Body of pancreas (tissue), 4 donors: ENCODE measurements around the gene CPZ.

Experiments
- POLR2A ChIP-seq, 3 donors: fragments of 450-650 bp; IDR thresholded peaks; one replicate each; pipeline ENCODE4 v1.6.1; 2016; ENCODE audit warnings: antibody characterized with exemption in 3 of 3, mild to moderate bottlenecking in 2 of 3
- TF ChIP-seq, protein P1 (sequence below), 7 experiments: fragments of 450-650 bp in 4 of 7; fragments of 200-600 bp in 3 of 7; sonication (generic) in 3 of 7; IDR thresholded peaks; one replicate each; pipeline ENCODE4 v1.5.1; 2016 to 2019; ENCODE audit warnings: antibody characterized with exemption in 7 of 7

GRCh38 chr4:8553216-8553615 lies 39.3 kb upstream of the CPZ start:
- no peak for TF ChIP-seq POLR2A (IDR thresholded peaks at IDR 0.05)
- TF ChIP-seq, protein P1, sequence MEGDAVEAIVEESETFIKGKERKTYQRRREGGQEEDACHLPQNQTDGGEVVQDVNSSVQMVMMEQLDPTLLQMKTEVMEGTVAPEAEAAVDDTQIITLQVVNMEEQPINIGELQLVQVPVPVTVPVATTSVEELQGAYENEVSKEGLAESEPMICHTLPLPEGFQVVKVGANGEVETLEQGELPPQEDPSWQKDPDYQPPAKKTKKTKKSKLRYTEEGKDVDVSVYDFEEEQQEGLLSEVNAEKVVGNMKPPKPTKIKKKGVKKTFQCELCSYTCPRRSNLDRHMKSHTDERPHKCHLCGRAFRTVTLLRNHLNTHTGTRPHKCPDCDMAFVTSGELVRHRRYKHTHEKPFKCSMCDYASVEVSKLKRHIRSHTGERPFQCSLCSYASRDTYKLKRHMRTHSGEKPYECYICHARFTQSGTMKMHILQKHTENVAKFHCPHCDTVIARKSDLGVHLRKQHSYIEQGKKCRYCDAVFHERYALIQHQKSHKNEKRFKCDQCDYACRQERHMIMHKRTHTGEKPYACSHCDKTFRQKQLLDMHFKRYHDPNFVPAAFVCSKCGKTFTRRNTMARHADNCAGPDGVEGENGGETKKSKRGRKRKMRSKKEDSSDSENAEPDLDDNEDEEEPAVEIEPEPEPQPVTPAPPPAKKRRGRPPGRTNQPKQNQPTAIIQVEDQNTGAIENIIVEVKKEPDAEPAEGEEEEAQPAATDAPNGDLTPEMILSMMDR (IDR thresholded peaks at IDR 0.05) = no peak
